GM19043 (cell line): ENCODE data around the gene PIP4P1.

Source experiments
- ATAC-seq: cut with Tn5 transposase; IDR thresholded peaks from one replicate; pipeline ENCODE4 v1.9.1; 2021; ENCODE audit warnings: low read depth; ENCODE audit not compliant: unreplicated experiment

PIP4P1 gene

GRCh38 chr14:20438664-20439063 lies 22.6 kb downstream of the PIP4P1 start:
- ATAC-seq: no peak

GRCh38 chr14:20436363-20436755 lies 24.9 kb downstream of the PIP4P1 start:
- no peak for ATAC-seq

DNA sequence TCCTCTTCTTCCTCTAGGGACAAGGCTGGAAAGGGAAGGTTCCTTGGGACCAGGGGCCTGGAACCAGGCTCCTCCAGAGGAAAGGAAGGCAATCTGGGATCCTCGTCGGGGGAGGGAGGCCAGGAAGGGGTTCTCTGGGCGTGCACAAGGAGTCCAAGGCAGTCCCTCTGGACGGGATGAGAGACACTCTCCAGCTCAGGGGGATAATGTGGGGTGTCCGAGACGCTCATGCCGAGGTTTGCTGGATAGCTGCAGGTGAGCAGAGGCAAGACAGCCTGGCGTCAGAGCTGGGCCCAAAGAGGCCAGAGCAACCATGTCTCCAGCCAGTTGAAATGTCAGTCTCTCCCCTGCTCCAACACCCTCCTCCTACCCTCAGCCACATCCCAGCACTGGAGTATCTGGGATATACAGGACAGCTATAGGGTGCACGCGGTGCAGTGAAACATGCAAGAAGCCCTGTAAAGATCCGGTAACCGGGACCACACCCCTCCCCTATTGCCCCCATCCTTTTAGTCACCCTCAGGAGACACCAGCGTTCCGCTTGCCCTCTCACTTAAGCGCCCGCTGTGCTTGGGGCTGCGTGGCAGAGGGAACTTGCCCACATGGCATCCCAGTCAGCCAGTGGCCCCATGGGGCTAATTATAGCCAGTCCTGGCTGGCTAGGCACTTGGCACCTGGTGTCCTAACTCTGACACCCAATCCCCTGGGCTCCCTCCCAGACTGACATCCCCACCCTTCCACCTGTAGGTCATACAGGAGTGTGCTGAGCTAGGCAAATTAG lies 25.5 kb downstream of the PIP4P1 start, which contains the start of gene KLHL33:
TSS of gene KLHL33 (minus strand) at position 585 of the 781 bp plus-strand sequence. CDS start at position 230, 355 bp downstream.
- no peak for ATAC-seq

GRCh38 chr14:20434701-20435581 lies 26.3 kb downstream of the PIP4P1 start:
- ATAC-seq: no peak

GRCh38 chr14:20429801-20430669 lies 31.2 kb downstream of the PIP4P1 start:
- no peak for ATAC-seq

- no peak for ATAC-seq
These were observed 32.4 kb downstream of the PIP4P1 start for GRCh38 chr14:20428802-20429201.

GRCh38 chr14:20428010-20428365 lies 33.2 kb downstream of the PIP4P1 start:
- peak; percentile 28 for ATAC-seq

GRCh38 chr14:20427231-20428009 lies 33.8 kb downstream of the PIP4P1 start:
- ATAC-seq: peak; percentile 72

- ATAC-seq: no peak
These were observed 36.4 kb downstream of the PIP4P1 start for GRCh38 chr14:20424851-20425250.

DNA sequence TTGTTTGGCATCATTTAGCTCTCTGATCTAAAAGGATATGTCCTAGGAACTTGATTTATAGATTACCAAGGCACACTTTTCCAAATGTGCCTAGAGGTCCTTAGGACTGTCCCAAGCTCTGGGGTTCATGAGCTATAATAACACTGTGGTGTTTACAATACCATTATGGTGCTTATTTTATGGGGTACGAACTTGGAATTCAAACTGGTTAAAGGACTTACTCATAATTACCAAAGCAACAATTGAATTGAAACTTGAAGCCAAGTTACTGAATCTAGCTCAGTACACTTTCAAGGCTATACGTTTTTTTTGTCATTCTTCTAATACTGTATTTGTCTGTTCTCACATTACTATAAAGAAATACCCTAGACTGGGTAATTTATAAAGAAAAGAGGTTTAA lies 38.3 kb downstream of the PIP4P1 start:
- no peak for ATAC-seq

GRCh38 chr14:20421267-20421666 lies 40.0 kb downstream of the PIP4P1 start:
- ATAC-seq: no peak

DNA sequence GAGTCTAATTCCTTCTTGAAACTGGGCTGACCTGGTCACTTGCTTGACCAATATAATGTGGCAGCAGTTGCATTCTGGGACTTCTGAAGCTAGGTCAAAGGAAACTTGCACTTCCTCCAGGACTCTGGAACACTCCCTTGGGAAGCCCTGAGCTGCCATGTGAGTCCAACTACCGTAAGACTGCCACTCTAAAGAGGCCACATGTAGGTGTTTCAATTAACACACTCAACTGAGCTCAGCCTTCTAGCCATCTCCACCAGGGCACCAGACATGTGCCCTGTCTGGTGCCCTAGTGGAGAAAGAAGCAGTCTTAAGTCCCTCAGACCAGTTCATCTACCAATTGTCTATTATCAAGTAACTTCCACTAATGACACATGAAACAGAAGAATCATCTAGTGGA lies 41.8 kb downstream of the PIP4P1 start:
- no peak for ATAC-seq

- no peak for ATAC-seq
These were observed 42.7 kb downstream of the PIP4P1 start for GRCh38 chr14:20418501-20418909.

DNA sequence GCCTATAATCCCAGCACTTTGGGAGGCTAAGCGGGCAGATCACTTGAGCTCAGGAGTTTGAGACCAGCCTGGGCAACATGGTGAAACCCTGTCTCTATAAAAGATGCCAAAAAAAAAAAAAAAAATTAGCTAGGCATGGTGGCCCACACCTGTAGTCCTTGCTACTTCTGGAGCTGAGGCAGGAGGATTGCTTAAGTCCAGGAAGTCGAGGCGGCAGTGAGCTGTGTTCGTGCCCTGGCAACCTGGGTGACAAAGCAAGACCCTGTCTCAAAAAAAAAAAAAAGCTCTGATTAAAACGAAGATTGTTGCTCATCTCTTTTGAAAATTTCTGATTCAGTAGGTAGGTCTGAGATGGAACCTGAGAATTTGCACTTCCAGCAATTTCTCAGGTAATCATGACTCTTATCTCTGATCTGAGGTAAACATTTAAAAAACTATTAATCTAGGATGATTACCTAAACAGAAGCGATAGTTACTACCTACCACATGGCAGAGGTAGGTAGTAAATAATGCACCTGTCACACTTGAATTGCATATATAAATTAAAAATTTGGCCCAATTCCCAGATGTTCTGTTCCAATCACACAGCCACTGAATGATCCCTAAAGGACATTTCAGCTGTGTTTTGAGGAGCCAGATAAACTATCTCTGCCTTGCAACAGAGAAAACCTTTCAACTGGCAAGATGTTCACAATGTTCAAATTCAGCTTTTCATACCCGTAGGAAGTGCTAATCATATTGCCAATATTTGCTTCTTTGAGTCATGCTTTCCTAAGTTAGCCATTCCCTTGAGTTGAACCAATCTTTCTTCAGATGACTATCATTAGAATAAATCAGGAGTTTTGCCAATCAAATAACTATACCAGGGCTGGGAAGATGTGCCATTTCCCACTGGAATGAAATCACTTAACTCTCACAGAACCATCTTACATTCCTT lies 43.7 kb downstream of the PIP4P1 start:
- no peak for ATAC-seq

DNA sequence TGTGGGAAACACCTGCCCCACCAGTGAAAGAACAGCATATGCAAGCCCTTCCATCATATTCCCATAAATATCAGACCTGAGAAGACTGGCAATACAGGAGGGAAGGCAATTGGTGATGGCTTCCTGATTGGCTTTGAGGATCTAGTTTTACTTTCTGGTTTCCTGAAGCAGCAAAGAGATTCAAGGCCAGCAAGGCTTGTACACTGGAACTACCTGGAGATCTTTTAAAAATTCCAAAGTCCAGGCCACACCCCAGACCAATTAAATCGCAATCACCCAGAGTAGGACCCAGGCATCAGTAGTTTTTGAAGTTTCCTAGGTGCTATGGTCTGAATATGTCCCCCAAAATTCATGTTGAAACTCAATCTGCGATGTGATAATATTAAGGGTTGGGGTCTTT lies 45.0 kb downstream of the PIP4P1 start:
- ATAC-seq: no peak

- ATAC-seq: no peak
These were observed 45.4 kb downstream of the PIP4P1 start for GRCh38 chr14:20415782-20416206.

DNA sequence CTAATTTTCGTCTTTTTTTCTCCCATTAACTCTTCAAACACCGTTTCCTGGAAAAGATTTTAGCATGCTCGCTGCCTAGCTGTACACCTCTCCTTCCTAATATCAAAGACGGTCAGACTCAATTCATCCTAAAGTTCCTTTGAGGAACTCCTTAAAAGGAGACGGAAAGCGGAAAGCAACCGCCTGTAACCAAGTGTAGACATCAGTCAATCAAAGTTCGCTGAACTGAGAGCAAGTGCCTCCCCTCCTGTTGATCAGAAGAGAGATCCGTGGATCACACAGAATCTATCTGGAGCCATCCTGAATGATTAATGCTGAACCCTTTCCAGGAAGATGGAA lies 47.5 kb downstream of the PIP4P1 start:
- ATAC-seq: no peak

DNA sequence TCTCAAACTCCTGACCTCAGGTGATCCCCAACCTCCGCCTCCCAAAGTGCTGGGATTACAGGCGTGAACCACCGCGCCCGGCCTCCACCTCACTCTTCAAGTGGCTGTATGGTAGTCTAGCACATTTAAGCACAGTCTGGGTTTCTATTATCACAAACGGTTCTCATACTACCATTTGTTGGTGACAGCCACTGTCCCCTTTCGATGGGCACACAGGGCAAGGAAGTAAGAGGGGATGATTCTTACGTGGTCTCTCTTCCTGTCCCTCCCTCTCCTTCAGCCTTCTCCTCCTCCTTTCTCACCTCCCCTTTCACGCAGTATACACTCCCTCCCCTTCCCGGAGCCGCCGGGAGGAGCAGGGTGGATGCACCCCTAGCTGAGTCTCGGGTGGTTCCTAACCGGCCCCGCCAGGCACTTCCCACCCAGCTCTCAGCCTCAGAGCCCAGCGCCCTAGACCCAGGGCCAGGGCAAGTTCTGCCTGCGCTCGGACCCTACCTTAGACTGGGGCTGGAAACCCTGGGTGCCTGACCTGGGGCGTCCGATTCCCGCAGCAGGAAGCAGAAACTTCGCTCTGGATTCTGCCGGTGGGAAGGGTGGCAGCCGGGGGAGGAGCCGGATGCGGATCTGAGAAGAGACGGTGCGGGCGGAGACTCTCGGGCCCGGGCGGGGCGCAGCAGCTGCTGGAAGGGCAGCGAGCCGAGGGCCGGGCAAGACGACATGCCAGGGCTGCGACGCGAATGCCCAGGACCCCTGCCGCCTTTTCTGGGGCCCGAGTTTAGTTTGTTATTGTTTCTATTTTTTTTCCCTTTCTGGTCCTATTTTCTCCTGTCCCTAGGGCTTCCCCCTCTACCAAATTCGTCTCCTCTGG lies 48.1 kb downstream of the PIP4P1 start, which contains the start of gene TEP1:
TSS of gene TEP1 (minus strand) at position 626 of the 868 bp plus-strand sequence. CDS start 5,062 bp downstream, outside the sequence.
- ATAC-seq: peak; percentile 58
